Psoas muscle (tissue), 8 donors: ENCODE data around the gene RDH16. TPM values are rescaled to one million over a fixed set of nuclear protein-coding genes. Genes with fewer than 3 reads are reported as not detected.

Experiments used
- ATAC-seq, 4 donors: fragments of 200-7000 bp; cut with Tn5 transposase; one replicate each; pipeline ENCODE4 v1.9.1; 2020; ENCODE audit warnings: moderate library complexity in 3 of 4, mild to moderate bottlenecking in 2 of 4
- DNase-seq, 2 donors: peaks; one replicate each; pipeline ENCODE4 v3.0.0-alpha.2; 2020
- H3K27ac ChIP-seq: fragments of 200-600 bp; one replicate; pipeline ENCODE4 v1.8.0; 2022
- H3K27me3 ChIP-seq, 3 donors: fragments of 200-600 bp in 1 of 3; one replicate each; pipeline versions ENCODE4 v1.6.1 to v1.8.0; 2013 to 2022; ENCODE audit warnings: low read length in 2 of 3, mild to moderate bottlenecking in 2 of 3, moderate library complexity in 1 of 3; ENCODE audit not compliant: insufficient read depth in 3 of 3
- H3K36me3 ChIP-seq, 2 donors: fragments of 200-600 bp in 1 of 2; one replicate each; pipeline versions ENCODE4 v1.6.1 to v1.8.0; 2013 to 2022; ENCODE audit warnings: low read depth in 1 of 2, mild to moderate bottlenecking in 1 of 2, moderate library complexity in 1 of 2; ENCODE audit not compliant: insufficient read depth in 1 of 2
- H3K4me1 ChIP-seq: fragments of 200-600 bp; one replicate; pipeline ENCODE4 v1.8.0; 2022
- H3K4me3 ChIP-seq: fragments of 200-600 bp; one replicate; pipeline ENCODE4 v1.8.0; 2022; ENCODE audit warnings: mild to moderate bottlenecking
- H3K9me3 ChIP-seq: fragments of 200-600 bp; one replicate; pipeline ENCODE4 v1.8.0; 2022
- CTCF ChIP-seq: fragments of 200-600 bp; IDR thresholded peaks from one replicate; pipeline ENCODE4 v1.8.0; 2022; ENCODE audit warnings: antibody characterized with exemption
- WGBS, 3 donors: extraction: QIAGEN DNeasy Blood & Tissue Kit; methylation state at CpG; one replicate each; pipeline versions ENCODE4 v1.1.6 to v1.1.7; 2013; 5-methylcytosine and 5-hydroxymethylcytosine counted together
- intact Hi-C, 2 donors: fragments of 100-400 bp; cut with DNase I; formaldehyde crosslinking; loops; one replicate each; pipeline versions ENCODE4 v1.11.0 to v1.14.2; 2022
- long read RNA-seq, 2 donors: library from polyadenylated mRNA; unstranded; transcript quantifications; one replicate each; pipeline ENCODE4 v2.0.0, GENCODE V29; 2021
- polyA plus RNA-seq, 3 donors: library from polyadenylated mRNA; stranded (reverse); fragments of 200-250 nt; gene quantifications; one replicate each; pipeline ENCODE4 v1.2.3, GENCODE V29; 2013
- total RNA-seq, 4 donors: library from RNA; stranded (reverse); fragmentation: NEBNext Ultra II Directional in 2 of 4; extraction: Animal tissue kit (Norgen Biotek cat#: 25700) in 2 of 4; gene quantifications; one replicate each; pipeline versions ENCODE4 v1.2.1 to v1.2.4, GENCODE V29; 2021 to 2023
- donor health status: healthy with polysubstance abuse.
- donor health status: DM: no; HTN: no; CAD: no; lungs with moderate emphysema.
- donor health status: Bipolar disorder and iron deficiency.
- donor health status: healthy.
- donor health status: DM: yes; HTN: yes; CAD: no.
- donor health status: DM: no; HTN: no; CAD: no.
- donor health status: DM: no; HTN: no; CAD: no.
- donor health status: DM: yes; HTN: yes; CAD: no.

RDH16 gene
- total RNA-seq (under 1 TPM; 0.20 to 0.52 (median 0.40) TPM), polyA plus RNA-seq (under 1 TPM; 0.10 to 0.47 (median 0.10) TPM)
- long read RNA-seq, donor 1: 0 reads
- long read RNA-seq, donor 2: 0 reads

GRCh38 chr12:56957229-56958052, at the start of gene RDH16:
Gene RDH16, minus strand, starts transcription at chr12:56957608. Its CDS starts 146 bp downstream, at chr12:56957462.
- WGBS, 3 donors: 76 to 83% (median 77%) methylated on average over 10 of the region's 10 CpGs
- Histone ChIP-seq H3K9me3 (no peaks in the 10 kb centered on the region), H3K27me3 (no peaks in the 10 kb centered on the region), H3K27ac (no peak within 1 kb of the TSS), H3K4me3 (no peak within 1 kb of the TSS), H3K4me1 (no peaks in the 10 kb centered on the region), H3K36me3 (no peaks in the 10 kb centered on the region)
- intact Hi-C loops: no loop called here
- ATAC-seq (no peak), DNase-seq (no peak)
- TF ChIP-seq CTCF: no peak

GRCh38 chr12:57006809-57007475, 49.5 kb upstream of the RDH16 start:
- DNase-seq: no peak
- Histone ChIP-seq H3K9me3 (no peaks in the 10 kb centered on the region), H3K4me1 (peaks cover 10% of the 10 kb centered on the region), H3K4me3 (peak overlapping the region; percentile 89), H3K27ac (peak overlapping the region; percentile 58), H3K36me3 (peaks cover 0 to 28% of the 10 kb centered on the region in 2 donors), H3K27me3 (no peaks in the 10 kb centered on the region)
- WGBS, 3 donors: 60 to 68% (median 66%) methylated on average over 10 of the region's 10 CpGs
- intact Hi-C loops: loop anchor here in 1 of 2 donors (5.0 to 10.0 kb wide), 3 partner anchors 55 to 492 kb away; partner anchors contain the start of gene STAT6
- ATAC-seq: no peak
- TF ChIP-seq CTCF: no peak

- peak within 1 kb of the TSS; percentile 89 for H3K4me3 ChIP-seq
- intact Hi-C loops: loop anchor here in 1 of 2 donors (5.0 to 10.0 kb wide), 3 partner anchors 56 to 491 kb away; partner anchors contain the start of gene STAT6
- peaks cover 10% of the 10 kb centered on the region for H3K4me1 ChIP-seq
- peak; percentile 88 to 93 (median 90) for ATAC-seq
- peak; percentile 63 to 80 for DNase-seq
- TF ChIP-seq CTCF: peak; percentile 62
- H3K27ac ChIP-seq: peak within 1 kb of the TSS; percentile 72
- H3K27me3 ChIP-seq: no peaks in the 10 kb centered on the region
- 0 to 1% (median 1%) methylated on average over 22 to 93 of the region's 94 CpGs for WGBS, 3 donors
- H3K36me3 ChIP-seq: peaks cover 0 to 35% of the 10 kb centered on the region in 2 donors
- no peaks in the 10 kb centered on the region for H3K9me3 ChIP-seq
Measured at GRCh38 chr12:57005980-57006808, 48.8 kb upstream of the RDH16 start, which contains the start of gene ZBTB39. Gene ZBTB39, minus strand, starts transcription at chr12:57006546. Its CDS starts 1,629 bp downstream, at chr12:57004917.

- Histone ChIP-seq H3K4me1 (peaks cover 10% of the 10 kb centered on the region), H3K36me3 (peaks cover 0 to 48% of the 10 kb centered on the region in 2 donors), H3K4me3 (no peak overlapping the region), H3K27ac (no peak overlapping the region), H3K27me3 (no peaks in the 10 kb centered on the region), H3K9me3 (no peaks in the 10 kb centered on the region)
- ATAC-seq (no peak), DNase-seq (no peak)
- no peak for TF ChIP-seq CTCF
- WGBS, 3 donors: 70 to 79% (median 73%) methylated on average over 6 of the region's 6 CpGs
- intact Hi-C loops: loop anchor here in 1 of 2 donors (5.0 to 10.0 kb wide), 4 partner anchors 58 to 490 kb away; partner anchors contain the start of gene STAT6
Measured at GRCh38 chr12:57004651-57005050, 47.2 kb upstream of the RDH16 start.
